OCI-M1 (cell line): ENCODE data around the gene SARDH.
A peak's percentile ranks its signal among the peaks of the same experiment; 100 is the strongest.

Experiments used
- DNase-seq: peaks from one replicate; lab custom pipeline; 2025; lab: John Stamatoyannopoulos, UW

The SARDH gene

DNA sequence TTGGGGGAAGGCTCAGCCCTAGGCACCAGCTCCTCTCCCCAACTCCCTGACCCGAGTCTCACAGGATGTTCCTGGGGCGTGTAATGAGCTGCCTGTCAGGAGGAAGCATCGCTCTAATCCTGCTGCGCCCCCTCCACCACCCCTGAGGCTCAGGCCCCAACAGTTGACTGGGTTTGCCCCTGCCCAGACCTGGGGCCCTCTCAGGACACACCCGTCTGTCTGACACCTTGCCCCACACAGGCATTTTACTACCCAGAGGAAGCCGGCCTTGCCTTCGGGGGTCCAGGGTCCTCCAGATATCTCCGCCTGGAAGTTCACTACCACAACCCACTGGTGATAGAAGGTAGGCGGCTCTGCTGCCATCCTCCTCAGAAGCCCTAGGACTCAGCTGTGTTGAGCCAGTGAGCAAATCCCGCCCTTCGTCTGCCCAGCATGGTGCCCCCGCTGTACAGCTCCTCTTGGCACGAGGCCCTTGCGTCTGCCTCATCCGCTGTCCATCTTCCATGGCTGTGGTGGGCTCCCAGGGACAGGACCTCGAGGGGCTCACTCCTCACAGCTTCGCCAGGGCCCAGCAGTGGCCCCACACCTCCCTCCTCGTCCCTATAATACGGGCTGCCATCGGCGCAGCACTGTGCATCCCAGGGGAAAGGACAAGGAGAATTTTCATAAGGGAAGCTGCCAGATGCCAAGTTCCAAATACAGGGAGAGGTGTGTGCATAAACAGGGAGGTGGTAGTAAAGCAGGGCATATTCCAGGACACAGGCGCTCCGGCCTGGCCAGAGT is 94.0 kb downstream of the SARDH start:
- DNase-seq = no peak

- DNase-seq = no peak
These were observed 94.8 kb downstream of the SARDH start for GRCh38 chr9:133643362-133643755.

- no peak for DNase-seq
These were observed 95.3 kb downstream of the SARDH start for GRCh38 chr9:133642708-133643361.

GRCh38 chr9:133641861-133642595 is 96.1 kb downstream of the SARDH start:
- DNase-seq = no peak

GRCh38 chr9:133641396-133641655 is 96.8 kb downstream of the SARDH start:
- no peak for DNase-seq

GRCh38 chr9:133640580-133641395 is 97.4 kb downstream of the SARDH start:
- no peak for DNase-seq

DNA sequence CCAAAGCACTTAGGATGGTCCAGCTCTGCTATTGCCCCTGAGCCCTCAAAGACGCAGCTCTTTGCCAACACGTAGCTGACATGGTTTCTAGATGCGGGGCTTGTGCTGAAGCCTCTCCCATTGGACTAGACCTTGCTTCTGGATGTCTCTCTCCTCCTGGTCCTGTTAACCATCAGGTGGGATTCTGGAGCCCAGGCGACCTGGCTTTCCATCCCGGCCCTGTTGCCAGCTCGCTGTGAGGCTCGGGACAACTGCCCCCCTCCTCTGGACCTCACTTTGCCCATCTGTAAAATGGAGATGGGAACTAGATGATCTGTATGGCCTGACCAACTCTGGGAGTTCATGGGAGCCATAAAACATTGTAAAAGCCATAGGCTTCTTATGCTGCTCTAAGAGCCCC is 98.0 kb downstream of the SARDH start:
- no peak for DNase-seq

- no peak for DNase-seq
These were observed 98.5 kb downstream of the SARDH start for GRCh38 chr9:133639613-133640012.

- DNase-seq = no peak
These were observed 99.4 kb downstream of the SARDH start for GRCh38 chr9:133638711-133639110.

- DNase-seq = no peak
These were observed 100.1 kb downstream of the SARDH start for GRCh38 chr9:133638076-133638475.

GRCh38 chr9:133637451-133638055 is 100.6 kb downstream of the SARDH start:
- DNase-seq = no peak

- DNase-seq = no peak
These were observed 101.2 kb downstream of the SARDH start for GRCh38 chr9:133636902-133637301.

- DNase-seq = no peak
These were observed 102.3 kb downstream of the SARDH start, which contains the start of gene DBH for GRCh38 chr9:133635533-133636531. Gene DBH (plus strand): TSS chr9:133636363. CDS start chr9:133636372, 9 bp downstream.

GRCh38 chr9:133635098-133635497 is 103.1 kb downstream of the SARDH start:
- DNase-seq = no peak

- DNase-seq = no peak
These were observed 104.0 kb downstream of the SARDH start for GRCh38 chr9:133634081-133634691.

DNA sequence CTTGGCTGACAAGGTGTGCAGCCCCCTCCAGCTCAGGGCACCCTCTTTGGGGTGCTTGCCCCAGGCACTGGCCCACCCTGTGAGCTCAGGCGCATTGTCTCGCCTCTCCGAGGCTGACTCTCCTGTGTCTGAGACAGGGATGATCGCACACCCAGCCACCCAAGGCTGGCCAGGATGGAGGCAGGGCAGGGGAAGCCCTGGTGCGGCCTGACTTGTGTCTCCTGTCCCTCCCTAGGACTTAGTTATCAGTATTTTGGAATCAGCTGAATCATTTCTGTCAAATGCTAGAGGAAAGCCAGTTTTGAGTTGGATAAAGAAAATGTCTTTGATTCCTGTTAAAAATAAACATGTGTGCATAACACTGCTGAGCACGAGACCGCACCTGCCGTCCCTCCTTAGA is 104.5 kb downstream of the SARDH start:
- peak; percentile 40 for DNase-seq

DNA sequence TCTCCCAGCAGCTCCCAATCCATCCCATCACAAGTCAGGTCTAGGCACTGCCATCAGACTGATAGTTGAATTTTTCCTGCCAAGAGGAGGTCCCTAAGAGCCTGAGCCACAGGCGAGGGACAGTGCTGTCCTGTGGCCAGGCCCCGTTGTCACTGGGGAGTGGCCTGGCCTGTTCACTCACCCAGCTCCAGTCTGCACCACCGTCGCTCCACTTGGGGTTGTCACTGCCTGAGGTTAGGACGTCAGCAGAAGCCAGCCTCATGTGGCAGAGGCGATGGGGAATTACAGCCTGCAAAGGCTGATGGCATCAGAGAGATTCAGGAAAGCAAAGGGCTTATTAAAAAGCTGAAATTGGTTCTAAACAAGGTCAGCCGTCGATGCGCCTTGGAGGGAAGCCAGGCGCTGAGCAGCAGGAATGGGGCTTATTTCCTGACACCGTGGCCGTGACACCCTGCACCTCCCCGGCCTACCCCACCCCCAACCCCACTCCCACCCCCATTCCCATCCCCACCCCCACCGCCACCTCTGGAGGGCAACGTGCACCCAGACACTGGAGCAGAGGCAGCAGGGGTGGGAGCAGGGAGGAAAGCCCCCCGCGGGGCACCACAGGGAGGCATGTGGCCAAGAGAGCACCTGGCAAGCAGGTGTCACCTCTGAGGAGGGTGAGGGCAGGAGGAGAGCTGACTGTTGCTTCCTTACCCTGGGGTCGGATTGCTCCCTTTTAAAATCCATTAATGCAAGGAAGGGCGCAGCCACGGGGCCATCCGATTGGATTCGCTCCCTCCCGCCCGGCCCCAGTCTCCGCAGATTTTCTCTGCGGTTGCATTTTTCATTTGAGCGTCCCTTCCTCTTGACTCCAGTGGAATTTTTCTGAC is 105.1 kb downstream of the SARDH start:
- DNase-seq = no peak

GRCh38 chr9:133631111-133631510 is 107.0 kb downstream of the SARDH start:
- DNase-seq = no peak
